GM12865 (cell line): ENCODE measurements around the gene DOCK6.

ENCODE experiments used
- DNase-seq: peaks from one replicate; pipeline ENCODE4 v3.0.0; 2010; ENCODE audit warnings: low read depth
- H3K4me3 ChIP-seq: 2 replicates; pipeline ENCODE4 v1.5.1; 2011; ENCODE audit warnings: mild to moderate bottlenecking, low read depth, low read length, control low read depth
- CTCF ChIP-seq: IDR thresholded peaks from 2 replicates; pipeline ENCODE4 v1.5.1; 2011; ENCODE audit warnings: low read length, control low read depth, low read depth, inconsistent platforms; ENCODE audit not compliant: insufficient read depth; ENCODE audit errors: missing control alignments

Gene DOCK6

DNA sequence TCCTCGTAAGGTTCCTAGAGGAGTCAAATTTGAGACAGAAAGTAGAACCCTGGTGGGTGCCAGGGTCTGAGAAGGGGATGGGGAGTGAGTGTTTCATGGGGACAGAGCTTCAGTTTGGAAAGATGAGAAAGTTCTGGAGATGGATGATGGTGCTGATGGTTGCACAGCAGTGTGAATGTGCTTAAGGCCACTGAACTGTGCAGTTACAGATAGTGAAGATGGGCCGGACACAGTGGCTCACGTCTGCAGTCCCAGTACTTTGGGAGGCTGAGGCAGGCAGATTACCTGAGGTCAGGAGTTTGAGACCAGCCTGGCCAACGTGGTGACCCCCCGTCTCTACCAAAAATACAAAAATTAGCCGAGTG lies 107.7 kb downstream of the DOCK6 start:
- TF ChIP-seq CTCF = no peak
- DNase-seq = no peak
- H3K4me3 ChIP-seq = peak overlapping the region; percentile 100

DNA sequence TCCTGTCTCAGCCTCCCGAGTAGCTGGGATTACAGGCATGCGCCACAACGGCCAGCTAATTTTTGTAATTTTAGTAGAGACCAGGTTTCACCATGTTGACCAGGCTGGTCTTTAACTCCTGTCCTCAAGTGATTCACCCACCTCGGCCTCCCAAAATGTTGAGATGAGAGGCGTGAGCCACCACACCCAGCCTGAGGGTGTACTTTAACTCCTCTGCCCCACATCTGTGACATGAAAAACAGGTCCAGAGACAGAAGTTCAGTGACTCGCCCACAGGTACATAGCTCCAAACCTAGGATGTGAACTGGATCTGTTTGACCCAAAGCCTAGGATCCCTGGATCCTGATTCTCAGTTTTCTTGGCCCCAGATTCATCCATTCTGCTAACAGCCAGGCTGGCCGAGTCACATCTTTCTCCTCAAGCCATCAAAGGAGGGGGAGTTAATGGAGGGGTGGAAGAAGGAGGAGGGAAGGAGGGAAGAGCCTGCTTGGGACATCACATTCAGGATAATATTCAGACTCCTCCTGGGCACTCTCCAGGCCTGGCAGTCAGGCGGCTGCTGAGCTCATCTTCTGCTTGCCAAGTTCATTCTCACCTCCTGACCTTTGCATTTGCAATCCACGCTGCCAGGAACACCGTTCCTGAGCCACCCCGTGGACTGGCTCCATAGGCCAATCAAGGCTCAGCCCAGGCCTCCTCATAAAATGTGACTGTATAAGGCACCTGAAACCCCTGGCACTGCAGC lies 109.8 kb downstream of the DOCK6 start:
- no peak for DNase-seq
- no peak overlapping the region for H3K4me3 ChIP-seq
- no peak for TF ChIP-seq CTCF

DNA sequence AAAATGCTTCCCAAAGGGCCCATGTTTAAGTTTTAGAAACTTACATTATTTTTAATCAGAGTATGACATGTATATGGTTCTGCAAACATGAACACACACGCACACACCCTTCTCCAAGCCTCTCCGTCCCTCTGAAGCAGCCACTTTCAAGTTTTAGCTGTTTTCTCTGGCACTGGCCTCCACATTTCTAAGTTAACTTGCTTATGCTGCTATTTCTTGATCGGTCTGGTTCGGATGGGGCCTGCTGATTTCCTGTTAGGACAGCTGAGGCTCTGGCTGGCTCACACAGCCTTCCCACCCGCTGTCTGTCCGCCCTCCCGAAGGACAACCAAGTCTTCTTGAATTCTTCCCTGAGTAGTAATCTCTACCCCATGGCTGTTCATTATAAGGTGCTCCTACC lies 111.1 kb downstream of the DOCK6 start:
- no peak for TF ChIP-seq CTCF
- no peak for DNase-seq
- H3K4me3 ChIP-seq = no peak overlapping the region
